Fibroblast of lung (primary cell): Measurements from ENCODE around the gene DBNDD1.

ENCODE experiments used
- EZH2 ChIP-seq: IDR thresholded peaks from 2 replicates; pipeline ENCODE4 v1.5.1; 2012; ENCODE audit warnings: low read length, control low read depth, mild to moderate bottlenecking; ENCODE audit errors: missing control alignments
- TF ChIP-seq, protein P1 (sequence below), 2 donors: IDR thresholded peaks in 1 of 2; conservative IDR thresholded peaks in 1 of 2; 1 replicate in 1 of 2; 2 replicates in 1 of 2; pipeline ENCODE4 v1.5.1; 2011 to 2012; ENCODE audit warnings: low read length in 2 of 2, control low read depth in 1 of 2, inconsistent platforms in 1 of 2, low read depth in 1 of 2, mild to moderate bottlenecking in 1 of 2

DNA sequence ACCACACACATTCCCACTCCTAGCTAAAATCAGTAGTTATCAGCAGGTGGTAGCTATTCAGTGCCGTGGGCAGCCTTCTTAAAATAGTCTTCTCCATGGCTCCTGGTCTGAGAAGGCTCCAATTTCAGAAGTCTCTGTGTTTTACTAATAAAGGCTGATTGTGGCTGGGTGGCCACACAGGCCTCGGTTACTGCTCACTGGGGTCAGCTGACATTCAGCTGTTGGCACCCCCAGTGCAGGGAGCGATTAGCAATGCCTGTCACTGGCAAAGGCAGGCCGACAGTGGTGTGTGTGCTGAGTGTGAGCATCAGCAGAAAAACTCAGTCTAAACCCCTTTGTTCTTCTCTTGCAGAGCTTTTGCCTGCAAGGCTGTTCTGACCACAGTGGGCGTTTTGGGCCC is 16.6 kb upstream of the DBNDD1 start:
- TF ChIP-seq, protein P1, sequence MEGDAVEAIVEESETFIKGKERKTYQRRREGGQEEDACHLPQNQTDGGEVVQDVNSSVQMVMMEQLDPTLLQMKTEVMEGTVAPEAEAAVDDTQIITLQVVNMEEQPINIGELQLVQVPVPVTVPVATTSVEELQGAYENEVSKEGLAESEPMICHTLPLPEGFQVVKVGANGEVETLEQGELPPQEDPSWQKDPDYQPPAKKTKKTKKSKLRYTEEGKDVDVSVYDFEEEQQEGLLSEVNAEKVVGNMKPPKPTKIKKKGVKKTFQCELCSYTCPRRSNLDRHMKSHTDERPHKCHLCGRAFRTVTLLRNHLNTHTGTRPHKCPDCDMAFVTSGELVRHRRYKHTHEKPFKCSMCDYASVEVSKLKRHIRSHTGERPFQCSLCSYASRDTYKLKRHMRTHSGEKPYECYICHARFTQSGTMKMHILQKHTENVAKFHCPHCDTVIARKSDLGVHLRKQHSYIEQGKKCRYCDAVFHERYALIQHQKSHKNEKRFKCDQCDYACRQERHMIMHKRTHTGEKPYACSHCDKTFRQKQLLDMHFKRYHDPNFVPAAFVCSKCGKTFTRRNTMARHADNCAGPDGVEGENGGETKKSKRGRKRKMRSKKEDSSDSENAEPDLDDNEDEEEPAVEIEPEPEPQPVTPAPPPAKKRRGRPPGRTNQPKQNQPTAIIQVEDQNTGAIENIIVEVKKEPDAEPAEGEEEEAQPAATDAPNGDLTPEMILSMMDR (conservative IDR thresholded peaks at IDR 0.05 in 1 of 2, IDR thresholded peaks at IDR 0.05 in 1 of 2; ENCODE audit: low read depth in 1 of 2, low read length in 2 of 2) = no peak
- no peak for TF ChIP-seq EZH2
